GM19023 (cell line): ENCODE data around the gene HPCA.

ENCODE experiments used
- ATAC-seq: cut with Tn5 transposase; IDR thresholded peaks from one replicate; pipeline ENCODE4 v1.9.1; 2021; ENCODE audit warnings: mild to moderate bottlenecking, moderate library complexity; ENCODE audit not compliant: unreplicated experiment

Gene HPCA

GRCh38 chr1:32870615-32871363 is 15.5 kb upstream of the HPCA start, which contains the start of gene FNDC5:
TSS of gene FNDC5 (minus strand) at chr1:32870912.
- no peak for ATAC-seq

GRCh38 chr1:32871364-32872191 is 14.7 kb upstream of the HPCA start:
- no peak for ATAC-seq

GRCh38 chr1:32872192-32872460 is 14.2 kb upstream of the HPCA start:
- ATAC-seq = no peak

GRCh38 chr1:32873484-32873883 is 12.8 kb upstream of the HPCA start:
- ATAC-seq = no peak

GRCh38 chr1:32874860-32875752 is 11.2 kb upstream of the HPCA start:
- no peak for ATAC-seq

- ATAC-seq = no peak
Observed at GRCh38 chr1:32876341-32877210, 9.7 kb upstream of the HPCA start.

- no peak for ATAC-seq
Observed at GRCh38 chr1:32877211-32878110, 8.8 kb upstream of the HPCA start.

- no peak for ATAC-seq
Observed at GRCh38 chr1:32878183-32878582, 8.1 kb upstream of the HPCA start.

GRCh38 chr1:32878637-32879041 is 7.7 kb upstream of the HPCA start:
- ATAC-seq = no peak

GRCh38 chr1:32881291-32881690 is 5.0 kb upstream of the HPCA start:
- no peak for ATAC-seq

GRCh38 chr1:32881871-32882850 is 4.1 kb upstream of the HPCA start:
- no peak for ATAC-seq

GRCh38 chr1:32883338-32884031 is 2.8 kb upstream of the HPCA start:
- ATAC-seq = no peak

GRCh38 chr1:32884032-32884372 is 2.3 kb upstream of the HPCA start:
- no peak for ATAC-seq

GRCh38 chr1:32884726-32885125 is 1.6 kb upstream of the HPCA start:
- no peak for ATAC-seq

GRCh38 chr1:32885676-32886003 is 651 bp upstream of the HPCA start:
- no peak for ATAC-seq

- no peak for ATAC-seq
Observed at GRCh38 chr1:32886828-32887414, 630 bp downstream of the HPCA start.

- ATAC-seq = no peak
Observed at GRCh38 chr1:32887623-32888022, 1.3 kb downstream of the HPCA start.

GRCh38 chr1:32888134-32888533 is 1.8 kb downstream of the HPCA start:
- no peak for ATAC-seq
